Stimulated activated memory B cell treated with anti-CD40 and anti-IgM and Interleukin-4, amounts not matched to agents 10 μg/mL and 1 μg/mL and 100 μg/mL, for 72 hours (primary cell): Measurements from ENCODE around the gene AFAP1L1.

ENCODE experiments used
- ATAC-seq: fragments of 150-1000 bp; cut with Tn5 transposase; 2 replicates; pipeline ENCODE4 v1.10.0; 2021
- H3K27ac Mint-ChIP-seq: one replicate; pipeline ENCODE4 v1.8.0; 2022; ENCODE audit warnings: mild to moderate bottlenecking, mixed read lengths
- H3K27me3 Mint-ChIP-seq: one replicate; pipeline ENCODE4 v1.8.0; 2022; ENCODE audit warnings: mixed read lengths
- H3K36me3 Mint-ChIP-seq: one replicate; pipeline ENCODE4 v1.8.0; 2022; ENCODE audit warnings: mixed read lengths
- H3K4me1 Mint-ChIP-seq: one replicate; pipeline ENCODE4 v1.8.0; 2022; ENCODE audit warnings: mixed read lengths
- H3K4me3 Mint-ChIP-seq: one replicate; pipeline ENCODE4 v1.8.0; 2022; ENCODE audit warnings: mild to moderate bottlenecking, moderate library complexity, mixed read lengths
- H3K9me3 Mint-ChIP-seq: one replicate; pipeline ENCODE4 v1.8.0; 2022; ENCODE audit warnings: mixed read lengths

The AFAP1L1 gene

GRCh38 chr5:149294872-149295829 is 23.5 kb downstream of the AFAP1L1 start:
- H3K4me3 Mint-ChIP-seq: no peak overlapping the region
- ATAC-seq: no peak

GRCh38 chr5:149297340-149298025 is 25.8 kb downstream of the AFAP1L1 start:
- no peak for ATAC-seq
- H3K27ac Mint-ChIP-seq: no peak overlapping the region
- H3K4me1 Mint-ChIP-seq: peaks cover 9% of the 10 kb centered on the region

More at GRCh38 chr5:149294872-149295829, 23.5 kb downstream of the AFAP1L1 start:
- no peak overlapping the region for H3K27ac Mint-ChIP-seq
- no peaks in the 10 kb centered on the region for H3K36me3 Mint-ChIP-seq
- peaks cover 9% of the 10 kb centered on the region for H3K4me1 Mint-ChIP-seq
- no peaks in the 10 kb centered on the region for H3K9me3 Mint-ChIP-seq
- peaks cover 37% of the 10 kb centered on the region for H3K27me3 Mint-ChIP-seq

GRCh38 chr5:149298163-149298562 is 26.5 kb downstream of the AFAP1L1 start:
- Mint-ChIP-seq H3K27me3 (peaks cover 55% of the 10 kb centered on the region), H3K9me3 (no peaks in the 10 kb centered on the region), H3K36me3 (no peaks in the 10 kb centered on the region), H3K27ac (no peak overlapping the region), H3K4me1 (peaks cover 9% of the 10 kb centered on the region), H3K4me3 (no peak overlapping the region)
- ATAC-seq: no peak

More at GRCh38 chr5:149297340-149298025, 25.8 kb downstream of the AFAP1L1 start:
- H3K27me3 Mint-ChIP-seq: peaks cover 52% of the 10 kb centered on the region
- no peak overlapping the region for H3K4me3 Mint-ChIP-seq
- no peaks in the 10 kb centered on the region for H3K36me3 Mint-ChIP-seq
- H3K9me3 Mint-ChIP-seq: no peaks in the 10 kb centered on the region

- ATAC-seq: no peak
- peaks cover 59% of the 10 kb centered on the region for H3K27me3 Mint-ChIP-seq
- H3K4me3 Mint-ChIP-seq: no peak overlapping the region
- no peaks in the 10 kb centered on the region for H3K36me3 Mint-ChIP-seq
- H3K4me1 Mint-ChIP-seq: peaks cover 9% of the 10 kb centered on the region
- H3K9me3 Mint-ChIP-seq: no peaks in the 10 kb centered on the region
- H3K27ac Mint-ChIP-seq: no peak overlapping the region
These were observed 27.3 kb downstream of the AFAP1L1 start for GRCh38 chr5:149298842-149299404.

GRCh38 chr5:149299451-149300054 is 27.9 kb downstream of the AFAP1L1 start:
- peaks cover 65% of the 10 kb centered on the region for H3K27me3 Mint-ChIP-seq
- H3K27ac Mint-ChIP-seq: no peak overlapping the region
- no peaks in the 10 kb centered on the region for H3K9me3 Mint-ChIP-seq
- H3K36me3 Mint-ChIP-seq: no peaks in the 10 kb centered on the region
- H3K4me1 Mint-ChIP-seq: peaks cover 9% of the 10 kb centered on the region
- ATAC-seq: no peak
- no peak overlapping the region for H3K4me3 Mint-ChIP-seq

- Mint-ChIP-seq H3K9me3 (no peaks in the 10 kb centered on the region), H3K27me3 (peaks cover 62% of the 10 kb centered on the region)
- ATAC-seq: no peak
These were observed 28.8 kb downstream of the AFAP1L1 start for GRCh38 chr5:149300441-149300840.

GRCh38 chr5:149301049-149301743 is 29.5 kb downstream of the AFAP1L1 start:
- Mint-ChIP-seq H3K4me3 (no peak overlapping the region), H3K36me3 (no peaks in the 10 kb centered on the region), H3K27ac (no peak overlapping the region), H3K4me1 (no peaks in the 10 kb centered on the region), H3K9me3 (no peaks in the 10 kb centered on the region), H3K27me3 (peaks cover 58% of the 10 kb centered on the region)
- no peak for ATAC-seq

More at GRCh38 chr5:149300441-149300840, 28.8 kb downstream of the AFAP1L1 start:
- Mint-ChIP-seq H3K27ac (no peak overlapping the region), H3K4me1 (peaks cover 3% of the 10 kb centered on the region), H3K36me3 (no peaks in the 10 kb centered on the region), H3K4me3 (no peak overlapping the region)

GRCh38 chr5:149301744-149302380 is 30.2 kb downstream of the AFAP1L1 start:
- Mint-ChIP-seq H3K4me1 (no peaks in the 10 kb centered on the region), H3K4me3 (no peak overlapping the region), H3K27ac (no peak overlapping the region), H3K36me3 (no peaks in the 10 kb centered on the region), H3K9me3 (no peaks in the 10 kb centered on the region), H3K27me3 (peaks cover 58% of the 10 kb centered on the region)
- no peak for ATAC-seq

GRCh38 chr5:149302641-149303040 is 31.0 kb downstream of the AFAP1L1 start:
- no peak for ATAC-seq
- H3K4me3 Mint-ChIP-seq: no peak overlapping the region
- H3K27ac Mint-ChIP-seq: no peak overlapping the region
- H3K27me3 Mint-ChIP-seq: peaks cover 58% of the 10 kb centered on the region
- H3K36me3 Mint-ChIP-seq: no peaks in the 10 kb centered on the region
- no peaks in the 10 kb centered on the region for H3K4me1 Mint-ChIP-seq
- H3K9me3 Mint-ChIP-seq: no peaks in the 10 kb centered on the region

- Mint-ChIP-seq H3K27me3 (peaks cover 58% of the 10 kb centered on the region), H3K9me3 (no peaks in the 10 kb centered on the region), H3K4me1 (no peaks in the 10 kb centered on the region), H3K4me3 (no peak overlapping the region), H3K36me3 (no peaks in the 10 kb centered on the region), H3K27ac (no peak overlapping the region)
- no peak for ATAC-seq
These were observed 31.6 kb downstream of the AFAP1L1 start for GRCh38 chr5:149303210-149303609.

GRCh38 chr5:149304195-149305078 is 32.8 kb downstream of the AFAP1L1 start:
- H3K36me3 Mint-ChIP-seq: no peaks in the 10 kb centered on the region
- no peak overlapping the region for H3K27ac Mint-ChIP-seq

GRCh38 chr5:149309354-149309753 is 37.7 kb downstream of the AFAP1L1 start:
- ATAC-seq: no peak
- no peak overlapping the region for H3K27ac Mint-ChIP-seq
- H3K36me3 Mint-ChIP-seq: no peaks in the 10 kb centered on the region
- H3K9me3 Mint-ChIP-seq: no peaks in the 10 kb centered on the region
- H3K4me1 Mint-ChIP-seq: no peaks in the 10 kb centered on the region
- H3K4me3 Mint-ChIP-seq: no peak overlapping the region
- peaks cover 11% of the 10 kb centered on the region for H3K27me3 Mint-ChIP-seq

More at GRCh38 chr5:149304195-149305078, 32.8 kb downstream of the AFAP1L1 start:
- Mint-ChIP-seq H3K9me3 (no peaks in the 10 kb centered on the region), H3K27me3 (peaks cover 46% of the 10 kb centered on the region), H3K4me3 (no peak overlapping the region), H3K4me1 (no peaks in the 10 kb centered on the region)
- no peak for ATAC-seq

GRCh38 chr5:149310488-149310887 is 38.8 kb downstream of the AFAP1L1 start:
- H3K36me3 Mint-ChIP-seq: no peaks in the 10 kb centered on the region
- H3K27ac Mint-ChIP-seq: no peak overlapping the region
- H3K27me3 Mint-ChIP-seq: peaks cover 6% of the 10 kb centered on the region
- no peak for ATAC-seq
- no peak overlapping the region for H3K4me3 Mint-ChIP-seq
- H3K4me1 Mint-ChIP-seq: no peaks in the 10 kb centered on the region
- H3K9me3 Mint-ChIP-seq: no peaks in the 10 kb centered on the region
